Measurements from ENCODE around the gene SASH1. TPM values are rescaled to one million over a fixed set of nuclear protein-coding genes. Genes with fewer than 3 reads are reported as not detected.
A peak's percentile ranks its signal among the peaks of the same experiment; 100 is the strongest.

SASH1 gene
- total and polyA plus RNA-seq, 9 of the 15 experiments (the other 6 are each of a cell fraction or from before 2014, with no cell fraction given) = 0.35 to 3.5 (median 1.6) TPM

- TF ChIP-seq HDAC8 (tag; IDR thresholded peaks at IDR 0.05) = no peak
- TF ChIP-seq SIRT6 (IDR thresholded peaks at IDR 0.05; ENCODE audit: low read depth, low read length) = no peak
- TF ChIP-seq ZNF830 (CRISPR knock-in tag; IDR thresholded peaks at IDR 0.05) = no peak
- TF ChIP-seq CTCFL (IDR thresholded peaks at IDR 0.05; ENCODE audit: borderline replicate concordance, insufficient read depth, low read depth, low read length, poor library complexity, severe bottlenecking) = peak; percentile 58
- TF ChIP-seq SFPQ (IDR thresholded peaks at IDR 0.05; ENCODE audit: low read depth, low read length) = no peak
- no peak for TF ChIP-seq KDM5B (IDR thresholded peaks at IDR 0.05; ENCODE audit: insufficient replicate concordance, low read depth, low read length)
- TF ChIP-seq LARP7 (IDR thresholded peaks at IDR 0.05) = no peak
- TF ChIP-seq CCAR2 (IDR thresholded peaks at IDR 0.05; ENCODE audit: low read depth, low read length) = no peak
- 0 out of 2 replicates have a peak, but pooled peaks have one; percentile 80 for TF ChIP-seq ELK1 (CRISPR knock-in tag; IDR thresholded peaks at IDR 0.05)
- TF ChIP-seq TAL1 (IDR thresholded peaks at IDR 0.05) = no peak
- no peak for TF ChIP-seq ZNF197 (CRISPR knock-in tag; IDR thresholded peaks at IDR 0.05; ENCODE audit: low read depth)
- TF ChIP-seq SMAD1 (IDR thresholded peaks at IDR 0.05; ENCODE audit: low read depth, low read length, partially characterized antibody) = no peak
- TF ChIP-seq ZNF212 (CRISPR knock-in tag; IDR thresholded peaks at IDR 0.05) = no peak
- TF ChIP-seq TEAD4 (IDR thresholded peaks at IDR 0.05; ENCODE audit: low read length) = peak; percentile 17; the same call in 1 of the 2 replicates
- TF ChIP-seq TEAD4 (CRISPR knock-in tag; IDR thresholded peaks at IDR 0.05; ENCODE audit: borderline replicate concordance) = no peak
- TF ChIP-seq CCNT2 (IDR thresholded peaks at IDR 0.05; ENCODE audit: borderline replicate concordance, extremely low read depth, insufficient read length, low read depth, low read length) = peak; percentile 41
- TF ChIP-seq SAFB (IDR thresholded peaks at IDR 0.05; ENCODE audit: borderline replicate concordance, low read depth, low read length) = 0 out of 2 replicates have a peak, but pooled peaks have one; percentile 51
- TF ChIP-seq PREB (CRISPR knock-in tag; IDR thresholded peaks at IDR 0.05) = no peak
- peak; percentile 29; the same call in 1 of the 2 replicates for TF ChIP-seq CREM (IDR thresholded peaks at IDR 0.05; ENCODE audit: low read depth)
- TF ChIP-seq ZC3H4 (CRISPR knock-in tag; IDR thresholded peaks at IDR 0.05; ENCODE audit: borderline replicate concordance) = no peak
- no peak for TF ChIP-seq HDAC6 (IDR thresholded peaks at IDR 0.05; ENCODE audit: low read depth, low read length)
- no peak for TF ChIP-seq MAFF (IDR thresholded peaks at IDR 0.05; ENCODE audit: low read length)
Measured at GRCh38 chr6:148559848-148560433, 217.3 kb downstream of the SASH1 start (continued).
